HG03378 (cell line): ENCODE data around the gene PARD3.
"Not testable (repeated sequence)": the region's sequence is repeated elsewhere in the genome, so short reads cannot be mapped to it uniquely, and the experiment has no call there.

Source experiments
- ATAC-seq: cut with Tn5 transposase; IDR thresholded peaks from one replicate; pipeline ENCODE4 v1.9.1; 2021; ENCODE audit warnings: mild to moderate bottlenecking, moderate library complexity; ENCODE audit not compliant: unreplicated experiment

PARD3 gene

DNA sequence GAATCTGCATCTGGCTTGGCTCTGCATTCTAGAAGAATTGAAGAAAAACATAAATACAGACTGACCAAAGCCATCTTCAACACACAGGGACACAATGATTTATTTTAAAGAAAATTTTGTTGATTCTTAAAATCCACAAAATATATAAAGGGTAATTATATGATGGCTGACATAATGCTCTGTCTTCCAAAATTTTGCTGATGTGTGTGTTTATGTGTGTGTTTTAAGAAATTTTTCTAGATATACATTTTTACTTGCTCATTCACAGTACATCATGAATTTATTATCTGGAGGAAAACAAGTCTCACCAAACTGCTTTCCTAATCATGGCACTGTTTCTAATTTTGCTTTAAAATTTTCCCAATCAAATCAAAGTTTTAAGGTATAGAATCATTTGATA is 442.6 kb downstream of the PARD3 start:
- ATAC-seq = no peak

DNA sequence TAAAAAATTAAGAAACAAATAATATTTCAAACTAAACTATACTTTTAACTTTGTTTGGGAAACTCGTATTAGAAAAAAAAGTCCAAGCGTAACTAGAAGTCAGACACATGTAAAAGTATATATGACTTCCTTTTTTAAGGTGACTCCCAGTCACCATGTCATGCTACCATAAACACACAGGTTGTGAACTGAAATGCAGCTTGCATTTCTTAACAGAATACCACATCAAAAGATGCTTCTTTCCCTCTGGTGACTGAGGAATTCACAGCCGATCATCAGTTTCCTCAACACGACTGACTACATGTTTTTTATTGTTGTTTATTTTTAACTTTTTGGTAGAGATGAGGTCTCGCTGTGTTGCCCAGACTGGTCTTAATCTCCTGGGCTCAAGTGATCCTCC is 445.0 kb downstream of the PARD3 start:
- no peak for ATAC-seq

DNA sequence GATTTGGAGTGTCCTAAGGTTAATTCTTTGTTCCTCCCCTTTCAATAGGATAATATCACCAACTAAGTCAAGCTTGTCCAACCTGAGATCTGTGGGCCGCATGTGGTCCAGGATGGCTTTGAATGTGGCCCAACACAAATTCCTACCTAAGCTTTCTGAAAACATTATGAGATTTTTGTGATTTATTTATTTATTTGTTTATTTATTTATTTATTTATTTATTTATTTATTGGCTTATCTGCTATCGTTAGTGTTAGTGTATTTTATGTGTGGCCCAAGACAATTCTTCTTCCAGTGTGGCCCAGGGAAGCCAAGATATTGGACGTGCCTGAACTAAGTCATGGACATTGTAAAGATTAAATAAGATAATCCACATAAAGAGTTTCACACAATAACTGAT is 446.0 kb downstream of the PARD3 start:
- ATAC-seq = no peak

- ATAC-seq = no peak
Measured at GRCh38 chr10:34364253-34365037, 450.7 kb downstream of the PARD3 start.

- ATAC-seq = no peak
Measured at GRCh38 chr10:34360984-34361383, 454.1 kb downstream of the PARD3 start.

GRCh38 chr10:34359435-34359813 is 455.7 kb downstream of the PARD3 start:
- no peak for ATAC-seq

DNA sequence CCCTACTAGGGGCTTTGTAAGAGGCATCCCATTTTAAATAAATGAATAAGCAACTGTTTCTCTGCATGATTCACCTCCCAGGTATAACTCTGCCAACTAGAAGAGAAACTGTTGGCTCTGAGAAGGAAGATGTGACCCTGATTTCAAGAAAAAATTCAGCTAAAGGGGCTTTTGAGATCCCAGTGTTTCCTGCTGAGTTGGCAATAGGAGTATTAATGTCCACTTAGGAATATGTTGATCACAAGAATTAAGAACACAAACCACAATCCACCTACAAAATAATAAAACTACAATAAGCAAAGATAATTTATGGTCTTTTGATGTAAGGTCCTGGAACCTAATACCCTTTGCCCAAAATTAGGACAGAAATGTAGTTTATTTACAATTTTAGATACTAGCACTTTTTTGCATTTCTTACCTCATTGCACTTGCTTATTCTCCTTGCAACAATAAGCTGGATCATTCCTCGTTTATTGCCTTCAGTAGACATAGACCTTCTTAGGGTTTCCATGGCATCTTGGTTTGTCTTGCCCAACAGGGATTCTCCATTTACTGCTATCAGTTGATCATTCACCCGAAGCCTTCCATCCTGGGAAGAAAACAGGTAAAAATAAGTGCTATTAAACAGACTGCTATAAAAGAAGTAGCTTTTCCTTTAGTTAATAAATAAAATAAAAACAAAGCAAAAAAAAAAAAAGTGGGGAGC is 456.2 kb downstream of the PARD3 start:
- ATAC-seq = no peak

- no peak for ATAC-seq
Measured at GRCh38 chr10:34356463-34356862, 458.6 kb downstream of the PARD3 start.

GRCh38 chr10:34353530-34353929 is 461.6 kb downstream of the PARD3 start:
- not testable (repeated sequence) for ATAC-seq

- not testable (repeated sequence) for ATAC-seq
Measured at GRCh38 chr10:34352599-34353204, 462.4 kb downstream of the PARD3 start.

DNA sequence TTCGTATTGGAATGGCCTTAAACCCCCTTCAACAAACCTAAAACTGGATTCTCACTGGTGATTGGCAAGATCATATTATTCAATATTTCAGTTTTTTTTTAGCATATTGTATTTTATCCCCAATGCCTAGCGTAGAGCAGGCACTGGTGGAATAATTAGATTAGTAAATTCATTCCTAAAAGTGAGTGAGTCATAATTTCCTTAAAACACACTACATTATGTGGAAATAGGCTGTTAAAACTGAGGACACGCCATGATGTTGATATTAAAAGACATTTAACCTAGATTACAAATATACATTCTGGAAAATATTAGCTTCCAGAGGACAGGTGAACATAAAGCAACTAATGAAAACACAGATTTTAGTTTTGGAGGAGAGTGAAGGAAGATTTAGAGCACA is 463.9 kb downstream of the PARD3 start:
- no peak for ATAC-seq

DNA sequence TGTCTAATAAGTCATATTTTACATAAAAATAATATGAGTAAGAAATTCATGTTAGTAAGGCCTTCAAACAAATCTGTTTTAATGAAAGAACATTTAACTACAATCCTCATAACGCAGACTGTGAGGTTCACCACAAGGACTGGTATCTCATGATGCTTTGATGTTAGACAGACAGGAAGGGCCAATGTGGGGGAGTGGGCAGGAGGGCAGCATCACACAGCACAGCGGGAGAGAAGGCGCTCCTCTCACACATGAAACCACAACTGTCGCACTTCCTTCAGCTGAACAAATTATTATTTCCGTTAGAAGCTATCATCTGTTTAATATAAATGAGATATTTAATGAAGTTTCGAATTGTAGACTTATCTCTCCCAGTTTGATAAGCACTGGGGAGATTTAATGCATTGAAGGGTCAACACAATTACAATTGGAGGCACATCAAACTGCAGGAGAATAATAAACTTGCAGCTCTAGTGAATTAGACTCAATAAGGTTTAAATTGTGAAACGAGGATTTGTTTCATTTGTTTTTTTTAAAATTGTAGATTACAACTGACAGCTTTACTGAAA is 466.1 kb downstream of the PARD3 start:
- ATAC-seq = no peak

- ATAC-seq = no peak
Measured at GRCh38 chr10:34348021-34348420, 467.1 kb downstream of the PARD3 start.

DNA sequence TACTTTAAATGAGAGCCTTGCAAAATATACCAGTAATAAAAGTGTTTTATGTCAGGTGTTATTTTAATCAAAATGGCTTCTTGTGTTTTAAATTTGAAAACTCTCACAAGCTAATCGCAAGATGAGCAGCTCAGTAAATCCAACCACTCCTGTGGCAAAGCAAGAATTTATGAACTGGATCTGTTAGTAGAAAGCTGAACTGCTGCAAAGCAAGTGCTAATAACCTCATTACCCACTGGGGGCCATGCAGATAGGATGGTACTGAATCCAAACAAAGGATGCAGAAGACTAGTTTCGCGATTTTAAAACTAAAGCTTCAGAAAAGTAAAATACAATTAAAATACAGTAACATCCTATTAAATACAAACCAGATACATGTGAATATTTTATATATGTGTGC is 468.0 kb downstream of the PARD3 start:
- no peak for ATAC-seq

DNA sequence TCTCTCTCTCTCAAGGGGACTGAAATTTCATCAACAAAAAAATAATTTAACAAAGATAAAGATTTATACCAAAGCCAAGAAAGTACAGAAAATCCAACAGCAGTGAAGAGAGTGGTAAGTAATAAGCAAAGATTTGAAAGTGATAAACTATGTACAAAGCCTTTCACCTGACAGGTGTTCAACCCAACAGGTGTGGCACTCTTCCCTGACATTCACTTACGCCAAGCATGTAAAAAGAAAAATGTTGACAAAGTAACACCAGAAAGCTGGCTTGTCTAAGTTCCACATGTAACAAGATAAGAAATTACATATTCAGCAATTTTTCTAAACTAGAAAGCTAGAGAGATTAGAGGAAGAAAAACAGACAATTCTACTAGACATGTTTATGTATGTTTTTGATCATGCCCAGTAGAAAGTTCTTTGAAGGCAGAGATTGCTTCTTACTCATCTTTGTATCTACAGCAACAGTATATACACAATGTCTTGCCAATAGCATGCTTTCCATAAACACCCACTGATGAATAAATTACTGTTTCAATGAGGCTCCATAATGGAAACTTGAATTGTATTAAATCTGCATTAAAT is 468.5 kb downstream of the PARD3 start:
- ATAC-seq = no peak

GRCh38 chr10:34345383-34345782 is 469.7 kb downstream of the PARD3 start:
- no peak for ATAC-seq

- ATAC-seq = no peak
Measured at GRCh38 chr10:34343764-34344163, 471.3 kb downstream of the PARD3 start.

- no peak for ATAC-seq
Measured at GRCh38 chr10:34341473-34341872, 473.6 kb downstream of the PARD3 start.

DNA sequence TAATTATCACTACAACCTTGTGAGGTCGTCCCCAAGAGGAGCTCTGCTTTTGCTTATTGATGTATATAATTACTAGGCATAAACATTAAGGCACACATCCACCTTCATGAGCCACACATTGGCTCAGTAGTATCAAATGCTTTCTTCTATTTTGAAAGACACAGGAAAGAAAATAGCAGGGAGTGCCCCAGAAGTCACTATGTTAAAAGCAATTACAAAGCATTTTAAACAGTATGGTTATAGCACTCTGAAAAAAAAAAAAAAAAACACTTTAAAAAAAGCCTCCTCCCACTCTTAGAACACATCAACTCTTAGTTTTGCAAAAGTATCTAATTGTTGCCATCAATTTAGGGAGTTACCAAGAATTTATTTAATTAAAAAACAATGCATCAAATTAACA is 474.2 kb downstream of the PARD3 start:
- no peak for ATAC-seq

DNA sequence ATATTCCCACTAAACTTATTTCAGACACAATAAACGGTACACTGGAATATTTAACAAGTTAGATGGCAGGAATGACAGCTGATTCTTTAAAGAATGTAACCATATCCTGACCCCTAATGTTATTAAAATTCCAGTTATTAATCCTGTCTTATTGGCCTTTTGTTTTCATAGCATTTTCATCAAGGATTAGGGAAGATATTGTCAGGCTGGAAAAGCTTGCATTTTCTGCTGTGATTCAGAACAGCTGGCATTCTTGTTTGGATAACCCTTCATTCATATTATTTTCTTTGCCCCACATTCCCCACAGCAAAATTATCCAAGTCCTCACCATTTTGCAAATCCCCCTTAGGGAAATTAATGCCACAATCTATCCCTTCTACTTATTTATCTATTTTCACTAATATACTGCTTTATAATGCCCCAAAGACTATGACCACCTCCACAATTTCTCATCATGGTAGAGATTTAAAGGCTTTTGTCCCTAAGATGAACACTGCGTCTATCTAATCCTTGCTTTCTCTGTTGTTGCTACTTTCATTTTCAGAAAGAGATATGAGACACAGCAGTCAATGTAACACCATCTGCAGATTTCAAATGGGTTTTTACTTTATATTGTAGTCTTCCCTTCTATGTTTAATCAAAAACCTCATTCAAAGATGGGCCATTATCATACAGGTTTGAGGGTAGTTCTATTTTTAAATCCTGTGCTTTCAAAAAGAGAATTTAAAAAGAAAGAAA is 475.1 kb downstream of the PARD3 start:
- no peak for ATAC-seq

DNA sequence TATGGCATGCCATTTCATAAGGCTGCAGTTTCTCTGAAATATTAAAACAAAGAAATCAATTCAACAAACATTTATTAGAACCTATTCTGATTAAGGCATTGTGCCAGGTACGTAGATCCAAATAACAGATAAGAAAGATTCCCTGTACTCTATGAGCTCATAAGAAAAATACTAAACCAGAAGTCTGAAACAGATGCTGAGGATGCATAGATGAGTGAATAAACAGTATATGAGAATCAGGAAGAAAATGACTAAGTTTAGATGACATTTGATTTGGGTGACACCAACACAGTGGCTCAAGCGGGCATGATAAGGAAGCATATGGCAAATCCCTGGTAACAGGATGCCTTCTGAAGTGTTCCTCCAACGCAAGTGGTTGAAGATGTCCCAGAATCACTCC is 477.2 kb downstream of the PARD3 start:
- no peak for ATAC-seq
